SK-N-SH (cell line): Measurements from ENCODE around the gene TARBP1. TPM values are rescaled to one million over a fixed set of nuclear protein-coding genes. Genes with fewer than 3 reads are reported as not detected.

Experiments
- CTCF ChIA-PET: fragments of 300-600, 350-600 bp; formaldehyde crosslinking; extraction: SDS; loops from one replicate; lab custom pipeline; 2021; lab: Yijun Ruan, JAX
- POLR2A ChIA-PET: fragments of 350-600 bp; sonication (Branson Sonifier 250); formaldehyde crosslinking; extraction: SDS; loops from one replicate; lab custom pipeline; 2020; ENCODE audit warnings: antibody characterized with exemption, inconsistent platforms; lab: Yijun Ruan, JAX
- DNase-seq: peaks from one replicate; pipeline ENCODE4 v3.0.0; 2012
- H2AFZ ChIP-seq: fragments of 200-600 bp; sonication (generic); 2 replicates; pipeline ENCODE4 v1.8.1; 2016; ENCODE audit warnings: antibody characterized with exemption, mild to moderate bottlenecking, low read depth
- H3F3A ChIP-seq: fragments of 200-600 bp; sonication (generic); replicated peaks from 2 replicates; pipeline ENCODE3; 2016; ENCODE audit warnings: antibody characterized with exemption, mild to moderate bottlenecking; ENCODE audit not compliant: insufficient read depth
- H3K27ac ChIP-seq, 2 experiments: fragments of 200-500 bp in 1 of 2; fragments of 200-600 bp in 1 of 2; sonication (Bioruptor generic) in 1 of 2; sonication (generic), shearing (Covaris generic) in 1 of 2; 2 replicates each; pipeline versions ENCODE4 v1.5.1 to v1.6.1; 2014 to 2016; ENCODE audit warnings: low read depth in 2 of 2, inconsistent platforms in 1 of 2, low read length in 1 of 2, mild to moderate bottlenecking in 1 of 2, mixed read lengths in 1 of 2
- H3K27me3 ChIP-seq: fragments of 200-600 bp; sonication (generic), shearing (Covaris generic); 2 replicates; pipeline ENCODE4 v1.6.1; 2016; ENCODE audit warnings: mixed run types; ENCODE audit not compliant: insufficient read depth
- H3K36me3 ChIP-seq, 2 experiments: fragments of 200-500 bp in 1 of 2; fragments of 200-600 bp in 1 of 2; sonication (Bioruptor generic) in 1 of 2; sonication (generic) in 1 of 2; replicated peaks in 1 of 2; 2 replicates each; pipeline versions ENCODE3 to v1.5.1; 2014 to 2016; ENCODE audit warnings: low read length in 1 of 2, mild to moderate bottlenecking in 1 of 2; ENCODE audit not compliant: insufficient read depth in 2 of 2, control insufficient read depth in 1 of 2
- H3K4me1 ChIP-seq, 2 experiments: fragments of 200-500 bp in 1 of 2; fragments of 200-600 bp in 1 of 2; sonication (Bioruptor generic) in 1 of 2; sonication (generic), shearing (Covaris generic) in 1 of 2; 2 replicates each; pipeline versions ENCODE4 v1.5.1 to v1.6.1; 2014 to 2016; ENCODE audit warnings: low read depth in 1 of 2, low read length in 1 of 2, mixed run types in 1 of 2; ENCODE audit not compliant: insufficient read depth in 2 of 2, control insufficient read depth in 1 of 2
- H3K4me2 ChIP-seq: fragments of 200-600 bp; sonication (generic), shearing (Covaris generic); 2 replicates; pipeline ENCODE4 v1.6.1; 2017; ENCODE audit warnings: mixed run types
- H3K4me3 ChIP-seq, 2 experiments: fragments of 200-500 bp in 1 of 2; fragments of 200-600 bp in 1 of 2; sonication (Bioruptor generic) in 1 of 2; sonication (generic), shearing (Covaris generic) in 1 of 2; 2 replicates each; pipeline versions ENCODE4 v1.5.1 to v1.8.1; 2014 to 2016; ENCODE audit warnings: low read depth in 2 of 2, inconsistent platforms in 1 of 2, low read length in 1 of 2, mild to moderate bottlenecking in 1 of 2, mixed read lengths in 1 of 2, moderate library complexity in 1 of 2
- H3K79me2 ChIP-seq: fragments of 200-600 bp; sonication (generic); 2 replicates; pipeline ENCODE4 v1.8.1; 2017; ENCODE audit warnings: mild to moderate bottlenecking; ENCODE audit not compliant: insufficient read depth
- H3K9ac ChIP-seq: fragments of 200-600 bp; sonication (generic); 2 replicates; pipeline ENCODE4 v1.6.1; 2017; ENCODE audit warnings: mixed run types
- H3K9me2 ChIP-seq: fragments of 200-600 bp; sonication (generic); 2 replicates; pipeline ENCODE4 v1.6.1; 2017; ENCODE audit warnings: mixed run types
- H3K9me3 ChIP-seq: fragments of 200-600 bp; sonication (generic); 2 replicates; pipeline ENCODE4 v1.6.1; 2017; ENCODE audit warnings: mixed run types, mild to moderate bottlenecking, moderate library complexity
- H4K20me1 ChIP-seq: fragments of 200-600 bp; sonication (generic); 2 replicates; pipeline ENCODE4 v1.6.1; 2017; ENCODE audit warnings: mild to moderate bottlenecking, mixed run types; ENCODE audit not compliant: insufficient read depth
- CTCF ChIP-seq: fragments of 200-600 bp; sonication (generic); IDR thresholded peaks from 2 replicates; pipeline ENCODE4 v1.6.1; 2017; ENCODE audit warnings: antibody characterized with exemption, mild to moderate bottlenecking, moderate library complexity
- JUND ChIP-seq: IDR thresholded peaks from 2 replicates; pipeline ENCODE4 v1.4.0; 2012
- MEF2A ChIP-seq: IDR thresholded peaks from 2 replicates; pipeline ENCODE4 v1.4.0; 2012; ENCODE audit warnings: low read depth, borderline replicate concordance
- NFIC ChIP-seq: IDR thresholded peaks from 2 replicates; pipeline ENCODE4 v1.4.0; 2012; ENCODE audit warnings: borderline replicate concordance
- NRF1 ChIP-seq: IDR thresholded peaks from 2 replicates; pipeline ENCODE4 v1.6.1; 2012; ENCODE audit warnings: low read depth, mild to moderate bottlenecking, low read length
- REST ChIP-seq: IDR thresholded peaks from 2 replicates; pipeline ENCODE4 v1.6.1; 2012; ENCODE audit warnings: mild to moderate bottlenecking, low read depth, low read length, moderate library complexity
- SIN3A ChIP-seq: IDR thresholded peaks from 2 replicates; pipeline ENCODE4 v1.6.1; 2012; ENCODE audit warnings: low read depth, mild to moderate bottlenecking, low read length, moderate library complexity, borderline replicate concordance
- TEAD4 ChIP-seq: IDR thresholded peaks from 2 replicates; pipeline ENCODE4 v1.4.0; 2012; ENCODE audit warnings: mild to moderate bottlenecking, borderline replicate concordance; ENCODE audit not compliant: insufficient read depth
- WGBS: methylation state at CpG from one replicate; pipeline ENCODE4 v1.1.6; 2017; ENCODE audit warnings: low lambda C conversion rate; 5-methylcytosine and 5-hydroxymethylcytosine counted together
- polyA plus RNA-seq, 3 experiments: library from polyadenylated mRNA; depleted of rRNA; stranded (reverse); fragments of >200 nt; gene quantifications; 2 replicates each; pipeline ENCODE4 v1.2.3, GENCODE V29; 2012
- TF ChIP-seq, protein P1 (sequence below): fragments of 150-350 bp; IDR thresholded peaks from 2 replicates; pipeline ENCODE4 v1.6.1; 2017; ENCODE audit warnings: antibody characterized with exemption, low read length, low read depth, borderline replicate concordance
- TF ChIP-seq, protein P2 (sequence below): IDR thresholded peaks from 2 replicates; pipeline ENCODE4; 2012

Gene TARBP1
- polyA plus RNA-seq, 1 of the 3 experiments (the other 2 are of a cell fraction): 33.0 TPM

DNA sequence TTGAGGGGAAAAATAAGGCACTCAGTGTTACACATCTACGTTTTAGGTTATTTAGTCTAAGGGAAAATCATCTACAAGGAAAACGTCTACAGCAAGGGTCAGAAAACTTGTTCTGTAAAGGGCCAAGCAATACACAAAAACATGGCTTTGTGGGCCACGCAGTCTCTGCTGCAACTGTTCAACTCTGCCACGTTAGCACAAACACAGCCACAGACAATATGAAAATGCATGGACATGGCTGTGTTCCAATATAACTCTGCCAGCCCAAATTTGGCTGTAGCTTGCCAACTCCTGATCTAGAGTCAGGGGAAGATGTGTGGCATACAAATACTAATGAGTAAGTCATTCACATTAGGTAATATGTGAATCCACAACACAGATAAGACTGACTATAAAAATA, 65.0 kb downstream of the TARBP1 start (continued):
- TF ChIP-seq CTCF: no peak
- TF ChIP-seq, protein P1, sequence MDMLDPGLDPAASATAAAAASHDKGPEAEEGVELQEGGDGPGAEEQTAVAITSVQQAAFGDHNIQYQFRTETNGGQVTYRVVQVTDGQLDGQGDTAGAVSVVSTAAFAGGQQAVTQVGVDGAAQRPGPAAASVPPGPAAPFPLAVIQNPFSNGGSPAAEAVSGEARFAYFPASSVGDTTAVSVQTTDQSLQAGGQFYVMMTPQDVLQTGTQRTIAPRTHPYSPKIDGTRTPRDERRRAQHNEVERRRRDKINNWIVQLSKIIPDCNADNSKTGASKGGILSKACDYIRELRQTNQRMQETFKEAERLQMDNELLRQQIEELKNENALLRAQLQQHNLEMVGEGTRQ: no peak
- TF ChIP-seq, protein P2, sequence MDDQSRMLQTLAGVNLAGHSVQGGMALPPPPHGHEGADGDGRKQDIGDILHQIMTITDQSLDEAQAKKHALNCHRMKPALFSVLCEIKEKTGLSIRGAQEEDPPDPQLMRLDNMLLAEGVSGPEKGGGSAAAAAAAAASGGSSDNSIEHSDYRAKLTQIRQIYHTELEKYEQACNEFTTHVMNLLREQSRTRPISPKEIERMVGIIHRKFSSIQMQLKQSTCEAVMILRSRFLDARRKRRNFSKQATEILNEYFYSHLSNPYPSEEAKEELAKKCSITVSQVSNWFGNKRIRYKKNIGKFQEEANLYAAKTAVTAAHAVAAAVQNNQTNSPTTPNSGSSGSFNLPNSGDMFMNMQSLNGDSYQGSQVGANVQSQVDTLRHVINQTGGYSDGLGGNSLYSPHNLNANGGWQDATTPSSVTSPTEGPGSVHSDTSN: no peak

GRCh38 chr1:234413485-234413884, 65.5 kb downstream of the TARBP1 start:
- Histone ChIP-seq H3K4me1 (peaks cover 0 to 10% of the 10 kb centered on the region in 2 experiments; a peak in 2 of 4 replicates), H3K9me2 (no peaks in the 10 kb centered on the region), H4K20me1 (no peaks in the 10 kb centered on the region), H3K4me2 (no peak overlapping the region), H2AFZ (no peak overlapping the region), H3F3A (no peaks in the 10 kb centered on the region), H3K9ac (no peak overlapping the region), H3K27ac (no peak overlapping the region), H3K79me2 (no peaks in the 10 kb centered on the region), H3K36me3 (peaks cover 7 to 38% of the 10 kb centered on the region in 2 experiments), H3K9me3 (no peaks in the 10 kb centered on the region), H3K4me3 (no peak overlapping the region), H3K27me3 (no peaks in the 10 kb centered on the region)
- POLR2A ChIA-PET: interaction anchor here (0.6 kb wide), 1 partner anchor 822 kb away, joined by 4 read pairs; no protein-coding TSS in a partner anchor
- DNase-seq: no peak
- TF ChIP-seq NFIC: no peak
- TF ChIP-seq TEAD4: no peak
- no peak for TF ChIP-seq NRF1
- no peak for TF ChIP-seq REST
- TF ChIP-seq MEF2A: no peak
- TF ChIP-seq JUND: no peak
- TF ChIP-seq SIN3A: no peak
- WGBS: 98% methylated on average over 9 of the region's 9 CpGs
- CTCF ChIA-PET: interaction anchor here (1.5 kb wide), 1 partner anchor 298 kb away, joined by 3 read pairs; no protein-coding TSS in a partner anchor
